ENCODE data around the gene RPS18. TPM values are rescaled to one million over a fixed set of nuclear protein-coding genes. Genes with fewer than 3 reads are reported as not detected.
A peak's percentile ranks its signal among the peaks of the same experiment; 100 is the strongest.

RPS18 gene
- total and polyA plus RNA-seq, 10 of the 15 experiments (the other 5 are each of a cell fraction or from before 2014, with no cell fraction given), result 4,228 to 20,828 (median 7,406) TPM

DNA sequence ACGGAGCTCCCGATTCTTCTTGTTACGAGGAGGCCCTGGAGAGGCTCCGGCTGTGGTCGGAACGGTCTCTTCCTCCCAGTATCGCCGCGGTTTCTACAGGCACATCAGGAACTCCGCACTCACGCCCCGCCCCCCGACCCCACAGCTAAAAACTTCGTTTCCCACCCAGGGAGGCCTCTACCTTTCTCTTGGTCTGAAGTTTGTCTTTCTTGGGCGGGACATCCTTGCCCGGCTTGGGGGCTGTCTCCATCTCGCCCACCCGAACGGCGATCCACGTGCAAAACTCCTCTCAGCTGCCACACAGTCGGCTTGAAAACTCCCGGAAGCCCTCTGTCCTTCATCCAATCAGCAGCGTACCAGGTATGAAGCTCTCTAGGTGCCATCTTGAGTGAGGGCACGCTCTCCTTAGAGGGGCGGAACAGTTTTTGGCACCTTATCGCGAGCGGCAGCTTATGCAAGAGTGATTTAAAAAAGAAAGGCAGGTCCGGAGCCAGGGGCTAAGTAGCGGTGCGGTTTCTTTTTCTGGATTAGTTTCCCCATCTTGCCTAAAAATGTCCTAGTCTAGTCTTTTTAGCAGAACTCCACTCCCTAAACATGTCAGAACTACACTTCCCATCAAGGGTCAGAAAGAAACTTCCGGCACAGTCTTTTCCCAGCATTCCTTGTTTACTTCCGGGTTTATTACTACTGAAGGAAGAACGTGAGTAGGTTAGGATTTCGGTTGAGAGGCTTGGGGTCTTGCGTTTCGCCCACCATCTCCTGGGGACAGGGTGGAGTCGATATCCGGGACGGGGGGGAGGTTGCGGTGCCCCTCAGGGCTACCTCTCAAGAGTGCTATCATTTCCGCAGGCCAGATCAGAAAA lies 17.3 kb downstream of the RPS18 start, which contains the start of the genes PFDN6 and WDR46:
Gene PFDN6 (plus strand): TSS at position 681 of the 863 bp plus-strand sequence. CDS start 256 bp downstream, outside the sequence.
Gene WDR46 (minus strand): TSS at position 319 of the 863 bp plus-strand sequence. CDS start 69 bp downstream, at position 250.
- 1% methylated on average over 43 of the region's 43 CpGs for WGBS (ENCODE audit: insufficient coverage, insufficient replicate concordance, low lambda C conversion rate, missing lambda C conversion rate)
- ChIA-PET SMC1A (ENCODE audit: uncharacterized antibody, unreplicated experiment) (interaction anchor here (1.3 to 4.4 kb wide), 7 partner anchors 8 to 29 kb away, joined by 3 to 25 read pairs (median 5); partner anchors contain the start of genes B3GALT4, RPS18, VPS52 and ZBTB22), CTCF (interaction anchor here (1.2 to 5.0 kb wide), 3 partner anchors 10 to 55 kb away, joined by 4 to 28 read pairs (median 8); partner anchors contain the start of genes B3GALT4 and RGL2), RAD21 (ENCODE audit: unreplicated experiment) (interaction anchor here (0.6 to 2.6 kb wide), 11 partner anchors 9 to 1550 kb away, joined by 3 to 12 read pairs (median 5); partner anchors contain the start of genes B3GALT4, RPS18, VPS52 and ZBTB22), POLR2A (interaction anchor here (0.6 to 3.5 kb wide), 11 partner anchors 9 to 177 kb away, joined by 3 to 60 read pairs (median 8); partner anchors contain the start of genes B3GALT4, CUTA, RGL2 and RPS18)
- H3K27ac ChIP-seq (ENCODE audit: control insufficient read depth, insufficient read depth), result peak within 1 kb of the TSS; percentile 74
- peaks cover 31% of the 10 kb centered on the region for H3K79me2 ChIP-seq (ENCODE audit: control insufficient read depth, insufficient read depth, low read length)
- no TSS peak for BruUV-seq (replicated peaks)
- H3K9ac ChIP-seq (ENCODE audit: control insufficient read depth, insufficient read depth, low read length), result peak within 1 kb of the TSS; percentile 73
- H3K36me3 ChIP-seq (ENCODE audit: control insufficient read depth in 2 of 2, insufficient read depth in 2 of 2, low read length in 1 of 2), result peaks cover 2 to 30% of the 10 kb centered on the region in 2 experiments; a peak in 3 of 4 replicates
- peak within 1 kb of the TSS; percentile 78 for H3K4me3 ChIP-seq
- no peaks in the 10 kb centered on the region for H3K9me3 ChIP-seq (replicated peaks; ENCODE audit: control insufficient read depth, insufficient read depth, low read length)
- no peaks in the 10 kb centered on the region for H3K27me3 ChIP-seq (replicated peaks in 1 of 2; ENCODE audit: control insufficient read depth in 2 of 2, insufficient read depth in 2 of 2, low read length in 1 of 2)
- H3K4me2 ChIP-seq (ENCODE audit: control insufficient read depth, insufficient read depth), result peak within 1 kb of the TSS; percentile 80
- FAIRE-seq (peak; percentile 99), DNase-seq (ENCODE audit: low read depth, low spot score) (peak; percentile 89), ATAC-seq (peak; percentile 99)
- in situ Hi-C loops (cut with MboI) (no loop called here), intact Hi-C loops (cut with micrococcal nuclease; ENCODE audit: unreplicated experiment) (loop anchor here (1.0 kb wide), 2 partner anchors 9 to 12 kb away; partner anchors contain the start of genes B3GALT4 and RGL2)
- H3K4me1 ChIP-seq (ENCODE audit: control insufficient read depth, insufficient read depth, low read length), result no peaks in the 10 kb centered on the region
- H4K20me1 ChIP-seq (ENCODE audit: control insufficient read depth, insufficient read depth), result no peaks in the 10 kb centered on the region
- peak within 1 kb of the TSS; percentile 98 for H2AFZ ChIP-seq (ENCODE audit: control insufficient read depth, low read depth, low read length)
- TF ChIP-seq CREB1 (IDR thresholded peaks at IDR 0.05; ENCODE audit: low read depth) (peak; percentile 66), SRF (IDR thresholded peaks at IDR 0.05; ENCODE audit: low read depth in 2 of 2, low read length in 2 of 2) (no peak), HDAC2 (IDR thresholded peaks at IDR 0.05) (no peak), EED (IDR thresholded peaks at IDR 0.05; ENCODE audit: low read depth) (no peak), YY1 (IDR thresholded peaks at IDR 0.05; ENCODE audit: low read depth, low read length) (peak; percentile 99), RCOR1 (conservative IDR thresholded peaks at IDR 0.05; ENCODE audit: low read depth, low read length) (0 out of 2 replicates have a peak, but pooled peaks have one; percentile 57), MXI1 (IDR thresholded peaks at IDR 0.05; ENCODE audit: low read depth, low read length) (peak; percentile 99), STAT3 (IDR thresholded peaks at IDR 0.05; ENCODE audit: low read depth, low read length) (no peak), ZNF622 (IDR thresholded peaks at IDR 0.05) (no peak), TCF7 (IDR thresholded peaks at IDR 0.05; ENCODE audit: borderline replicate concordance) (no peak), POLR2A (IDR thresholded peaks at IDR 0.05; ENCODE audit: low read depth, low read length) (peak; percentile 65), RAD21 (IDR thresholded peaks at IDR 0.05; ENCODE audit: insufficient read depth, low read depth, low read length) (no peak), GATAD2B (conservative IDR thresholded peaks at IDR 0.05; ENCODE audit: low read depth) (peak; percentile 10; the same call in 1 of the 2 replicates)
- TF ChIP-seq, protein P1, sequence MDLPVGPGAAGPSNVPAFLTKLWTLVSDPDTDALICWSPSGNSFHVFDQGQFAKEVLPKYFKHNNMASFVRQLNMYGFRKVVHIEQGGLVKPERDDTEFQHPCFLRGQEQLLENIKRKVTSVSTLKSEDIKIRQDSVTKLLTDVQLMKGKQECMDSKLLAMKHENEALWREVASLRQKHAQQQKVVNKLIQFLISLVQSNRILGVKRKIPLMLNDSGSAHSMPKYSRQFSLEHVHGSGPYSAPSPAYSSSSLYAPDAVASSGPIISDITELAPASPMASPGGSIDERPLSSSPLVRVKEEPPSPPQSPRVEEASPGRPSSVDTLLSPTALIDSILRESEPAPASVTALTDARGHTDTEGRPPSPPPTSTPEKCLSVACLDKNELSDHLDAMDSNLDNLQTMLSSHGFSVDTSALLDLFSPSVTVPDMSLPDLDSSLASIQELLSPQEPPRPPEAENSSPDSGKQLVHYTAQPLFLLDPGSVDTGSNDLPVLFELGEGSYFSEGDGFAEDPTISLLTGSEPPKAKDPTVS (IDR thresholded peaks at IDR 0.05; ENCODE audit: low read depth, low read length), result no peak
- TF ChIP-seq, protein P2, sequence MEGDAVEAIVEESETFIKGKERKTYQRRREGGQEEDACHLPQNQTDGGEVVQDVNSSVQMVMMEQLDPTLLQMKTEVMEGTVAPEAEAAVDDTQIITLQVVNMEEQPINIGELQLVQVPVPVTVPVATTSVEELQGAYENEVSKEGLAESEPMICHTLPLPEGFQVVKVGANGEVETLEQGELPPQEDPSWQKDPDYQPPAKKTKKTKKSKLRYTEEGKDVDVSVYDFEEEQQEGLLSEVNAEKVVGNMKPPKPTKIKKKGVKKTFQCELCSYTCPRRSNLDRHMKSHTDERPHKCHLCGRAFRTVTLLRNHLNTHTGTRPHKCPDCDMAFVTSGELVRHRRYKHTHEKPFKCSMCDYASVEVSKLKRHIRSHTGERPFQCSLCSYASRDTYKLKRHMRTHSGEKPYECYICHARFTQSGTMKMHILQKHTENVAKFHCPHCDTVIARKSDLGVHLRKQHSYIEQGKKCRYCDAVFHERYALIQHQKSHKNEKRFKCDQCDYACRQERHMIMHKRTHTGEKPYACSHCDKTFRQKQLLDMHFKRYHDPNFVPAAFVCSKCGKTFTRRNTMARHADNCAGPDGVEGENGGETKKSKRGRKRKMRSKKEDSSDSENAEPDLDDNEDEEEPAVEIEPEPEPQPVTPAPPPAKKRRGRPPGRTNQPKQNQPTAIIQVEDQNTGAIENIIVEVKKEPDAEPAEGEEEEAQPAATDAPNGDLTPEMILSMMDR (IDR thresholded peaks at IDR 0.05 in 2 of 3, conservative IDR thresholded peaks at IDR 0.05 in 1 of 3; ENCODE audit: control insufficient read depth in 2 of 3, extremely low read depth in 1 of 3, insufficient read depth in 1 of 3, low read depth in 3 of 3, low read length in 3 of 3), result no peak
- TF ChIP-seq, protein P3, sequence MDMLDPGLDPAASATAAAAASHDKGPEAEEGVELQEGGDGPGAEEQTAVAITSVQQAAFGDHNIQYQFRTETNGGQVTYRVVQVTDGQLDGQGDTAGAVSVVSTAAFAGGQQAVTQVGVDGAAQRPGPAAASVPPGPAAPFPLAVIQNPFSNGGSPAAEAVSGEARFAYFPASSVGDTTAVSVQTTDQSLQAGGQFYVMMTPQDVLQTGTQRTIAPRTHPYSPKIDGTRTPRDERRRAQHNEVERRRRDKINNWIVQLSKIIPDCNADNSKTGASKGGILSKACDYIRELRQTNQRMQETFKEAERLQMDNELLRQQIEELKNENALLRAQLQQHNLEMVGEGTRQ (IDR thresholded peaks at IDR 0.05; ENCODE audit: borderline replicate concordance, low read depth, low read length), result no peak
